Stimulated activated CD8-positive, alpha-beta memory T cell treated with anti-CD3 and anti-CD28 coated beads, Interleukin-15, amount 100 ng/mL, for 4 hours (primary cell): Measurements from ENCODE around the gene ZBTB46.

Experiments used
- DNase-seq, 2 donors: peaks; one replicate each; pipeline ENCODE4 v3.0.0-alpha.2; 2020; ENCODE audit warnings: low read depth in 2 of 2

ZBTB46 gene

GRCh38 chr20:63837479-63837878, 6.4 kb upstream of the ZBTB46 start:
- no peak for DNase-seq

- DNase-seq: no peak
Observed at GRCh38 chr20:63836458-63837344, 5.6 kb upstream of the ZBTB46 start.

GRCh38 chr20:63835021-63835858, 4.2 kb upstream of the ZBTB46 start:
- DNase-seq: no peak

GRCh38 chr20:63834491-63834880, 3.4 kb upstream of the ZBTB46 start:
- no peak for DNase-seq

- DNase-seq: no peak
Observed at GRCh38 chr20:63833776-63834490, 2.9 kb upstream of the ZBTB46 start.

- no peak for DNase-seq
Observed at GRCh38 chr20:63831993-63832686, 1.1 kb upstream of the ZBTB46 start.

GRCh38 chr20:63831646-63831992, 555 bp upstream of the ZBTB46 start:
- DNase-seq: no peak

GRCh38 chr20:63829945-63830835, 874 bp downstream of the ZBTB46 start:
- DNase-seq: no peak

- DNase-seq: no peak
Observed at GRCh38 chr20:63829603-63829944, 1.5 kb downstream of the ZBTB46 start.

- DNase-seq: no peak
Observed at GRCh38 chr20:63828951-63829350, 2.1 kb downstream of the ZBTB46 start.

GRCh38 chr20:63828545-63828944, 2.5 kb downstream of the ZBTB46 start:
- no peak for DNase-seq

- DNase-seq: no peak
Observed at GRCh38 chr20:63828124-63828523, 2.9 kb downstream of the ZBTB46 start.

GRCh38 chr20:63826753-63827152, 4.3 kb downstream of the ZBTB46 start:
- DNase-seq: no peak

- DNase-seq: no peak
Observed at GRCh38 chr20:63825331-63826118, 5.5 kb downstream of the ZBTB46 start.

GRCh38 chr20:63823691-63824311, 7.3 kb downstream of the ZBTB46 start:
- DNase-seq: no peak

- DNase-seq: no peak
Observed at GRCh38 chr20:63822276-63822696, 8.8 kb downstream of the ZBTB46 start.

GRCh38 chr20:63821811-63822210, 9.3 kb downstream of the ZBTB46 start:
- DNase-seq: no peak

- DNase-seq: no peak
Observed at GRCh38 chr20:63819224-63819921, 11.7 kb downstream of the ZBTB46 start.
